ENCODE data around the gene JMY. TPM values are rescaled to one million over a fixed set of nuclear protein-coding genes. Genes with fewer than 3 reads are reported as not detected.

Gene JMY
- total and polyA plus RNA-seq, 2 of the 8 experiments (the other 6 are each of a cell fraction or from before 2014, with no cell fraction given): 2.8 to 13.9 TPM

DNA sequence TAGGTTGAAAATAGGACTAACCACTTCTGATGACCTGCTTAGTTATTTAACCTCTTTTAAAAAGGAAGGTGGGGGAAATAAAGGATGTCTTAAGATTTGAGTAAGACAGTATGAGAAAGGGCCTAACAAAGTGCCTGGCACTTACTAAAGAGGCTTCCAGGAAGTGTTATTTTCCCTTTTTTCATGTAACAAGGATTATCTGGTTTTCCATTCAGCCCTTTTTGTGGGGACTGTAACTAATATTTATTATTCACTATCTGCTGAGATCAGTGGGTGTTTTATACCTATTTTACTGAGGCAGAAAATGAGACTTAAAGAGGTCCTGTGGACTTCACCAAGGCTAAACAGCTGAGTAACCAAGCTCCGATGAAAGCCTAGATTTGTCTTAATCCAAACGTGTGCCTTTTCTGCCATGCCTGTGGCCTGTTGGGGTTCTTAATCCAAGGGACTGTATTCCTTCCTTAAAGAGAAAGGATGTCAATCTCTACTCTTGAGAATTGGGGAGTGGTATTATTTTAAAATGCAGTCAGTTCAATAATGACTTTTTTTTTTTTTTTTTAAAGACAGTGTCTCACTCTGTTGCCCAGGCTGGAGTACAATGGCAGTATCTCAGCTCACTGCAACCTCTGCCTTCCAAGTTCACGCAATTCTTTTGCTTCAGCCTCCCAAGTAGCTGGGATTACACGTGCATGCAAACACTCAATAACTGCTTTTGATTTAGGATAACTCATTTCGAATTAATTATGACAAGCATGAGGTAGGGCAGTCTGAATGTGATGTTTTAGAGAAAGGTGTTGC, 6.5 kb downstream of the JMY start:
- no peak overlapping the region for H2BK5ac ChIP-seq (ENCODE audit: low read depth, low read length)
- no peaks in the 10 kb centered on the region for H3K27me3 ChIP-seq (replicated peaks in 1 of 4; ENCODE audit: control insufficient read depth in 3 of 4, extremely low read depth in 1 of 4, insufficient read depth in 3 of 4, low read length in 3 of 4)
- H3K4me2 ChIP-seq (ENCODE audit: insufficient read depth in 1 of 2, low read depth in 2 of 2, low read length in 2 of 2): 0 out of 4 replicates have a peak overlapping the region, but pooled peaks of 1 of the 2 experiments have one; percentile 48
- H2BK120ac ChIP-seq (replicated peaks; ENCODE audit: low read depth, low read length): no peak overlapping the region
- no peak overlapping the region for H4K8ac ChIP-seq (ENCODE audit: extremely low read depth, insufficient read depth, low read length)
- POLR2A ChIA-PET (ENCODE audit: partially characterized antibody): interaction anchor here (0.7 to 0.8 kb wide), 2 partner anchors 17 to 166 kb away, joined by 3 read pairs; no protein-coding TSS in a partner anchor
- H4K91ac ChIP-seq (replicated peaks; ENCODE audit: insufficient read length, low read length): no peak overlapping the region
- peaks cover 0 to 100% of the 10 kb centered on the region in 2 experiments; a peak in 3 of 4 replicates for H3K79me2 ChIP-seq (ENCODE audit: control insufficient read depth in 1 of 2, insufficient read depth in 2 of 2, low read length in 2 of 2)
- H3K9me3 ChIP-seq (ENCODE audit: insufficient read depth in 2 of 2, low read depth in 1 of 2, low read length in 1 of 2): no peaks in the 10 kb centered on the region
- H3K79me1 ChIP-seq (ENCODE audit: low read depth, low read length): 0 out of 2 replicates have a peak, but pooled peaks cover 1% of the 10 kb centered on the region
- no peaks in the 10 kb centered on the region for H4K20me1 ChIP-seq (replicated peaks in 1 of 2; ENCODE audit: control insufficient read depth in 1 of 2, insufficient read depth in 2 of 2, low read length in 2 of 2)
- H2AFZ ChIP-seq (ENCODE audit: low read length): no peak overlapping the region
- no peak overlapping the region for H3K23ac ChIP-seq (ENCODE audit: insufficient read length)
- H3K27ac ChIP-seq (ENCODE audit: low read depth, low read length): no peak overlapping the region
- no peak overlapping the region for H3K14ac ChIP-seq (ENCODE audit: insufficient read length)
- no peak overlapping the region for H4K5ac ChIP-seq (ENCODE audit: insufficient read length, low read depth, low read length)
- H2AK5ac ChIP-seq (ENCODE audit: low read depth, low read length): no peak overlapping the region
- H3K9ac ChIP-seq (replicated peaks in 1 of 4; ENCODE audit: extremely low read depth in 1 of 4, low read depth in 3 of 4, low read length in 3 of 4): no peak overlapping the region
- WGBS, 2 experiments (ENCODE audit: extremely low coverage in 1 of 2, insufficient coverage in 1 of 2, insufficient read length in 1 of 2, insufficient replicate concordance in 2 of 2, low coverage in 1 of 2, low lambda C conversion rate in 2 of 2, missing lambda C conversion rate in 1 of 2): 78% methylated on average over 5 of the region's 5 CpGs; no CpG with 5 or more reads in 1 of the 2 experiments
- H3K36me3 ChIP-seq (ENCODE audit: control insufficient read depth in 2 of 4, insufficient read depth in 4 of 4, low read length in 3 of 4): no peaks in the 10 kb centered on the region
- H3K4ac ChIP-seq (replicated peaks; ENCODE audit: insufficient read length, low read depth, low read length): no peak overlapping the region
- DNase-seq (ENCODE audit: low read depth in 1 of 2, low spot score in 2 of 2) (no peak), FAIRE-seq (no peak)
- H3K23me2 ChIP-seq (ENCODE audit: low read depth, low read length): peaks cover 5% of the 10 kb centered on the region
- H3K18ac ChIP-seq (ENCODE audit: extremely low read depth, low read length): no peak overlapping the region
- CTCF ChIA-PET (ENCODE audit: partially characterized antibody): interaction anchor here (1.1 to 2.0 kb wide), 4 partner anchors 14 to 222 kb away, joined by 3 to 8 read pairs (median 4); no protein-coding TSS in a partner anchor
- no peak overlapping the region for H2BK12ac ChIP-seq (ENCODE audit: low read depth, low read length)
- peaks cover 0 to 5% (median 1%) of the 10 kb centered on the region in 4 experiments; a peak in 1 of 7 replicates for H3K4me1 ChIP-seq (replicated peaks in 1 of 4; ENCODE audit: control insufficient read depth in 3 of 4, insufficient read depth in 4 of 4, low read length in 3 of 4)
- H2BK15ac ChIP-seq (ENCODE audit: low read length): no peak overlapping the region
- H2BK20ac ChIP-seq (ENCODE audit: low read length): no peak overlapping the region
- no peak overlapping the region for H3K56ac ChIP-seq (replicated peaks; ENCODE audit: insufficient read length, low read depth, low read length)
- no peak overlapping the region for H3K4me3 ChIP-seq (ENCODE audit: extremely low read depth in 1 of 4, insufficient read depth in 2 of 4, low read depth in 3 of 4, low read length in 4 of 4)
- TF ChIP-seq, protein P1, sequence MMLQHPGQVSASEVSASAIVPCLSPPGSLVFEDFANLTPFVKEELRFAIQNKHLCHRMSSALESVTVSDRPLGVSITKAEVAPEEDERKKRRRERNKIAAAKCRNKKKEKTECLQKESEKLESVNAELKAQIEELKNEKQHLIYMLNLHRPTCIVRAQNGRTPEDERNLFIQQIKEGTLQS (IDR thresholded peaks at IDR 0.05; ENCODE audit: insufficient read depth, low read depth, low read length): no peak
- no peak for TF ChIP-seq SP4 (IDR thresholded peaks at IDR 0.05; ENCODE audit: low read length)
- no peak for TF ChIP-seq GTF2F1 (IDR thresholded peaks at IDR 0.05; ENCODE audit: borderline replicate concordance, low read depth, low read length)
- TF ChIP-seq SP2 (IDR thresholded peaks at IDR 0.05; ENCODE audit: low read length): no peak
- no peak for TF ChIP-seq NRF1 (IDR thresholded peaks at IDR 0.05; ENCODE audit: low read depth, low read length)
- no peak for TF ChIP-seq YY1 (IDR thresholded peaks at IDR 0.05; ENCODE audit: low read depth, low read length)
- no peak for TF ChIP-seq FOSL1 (IDR thresholded peaks at IDR 0.05; ENCODE audit: insufficient read depth, low read depth, low read length)
- no peak for TF ChIP-seq JUND (IDR thresholded peaks at IDR 0.05; ENCODE audit: low read length)
- TF ChIP-seq, protein P2, sequence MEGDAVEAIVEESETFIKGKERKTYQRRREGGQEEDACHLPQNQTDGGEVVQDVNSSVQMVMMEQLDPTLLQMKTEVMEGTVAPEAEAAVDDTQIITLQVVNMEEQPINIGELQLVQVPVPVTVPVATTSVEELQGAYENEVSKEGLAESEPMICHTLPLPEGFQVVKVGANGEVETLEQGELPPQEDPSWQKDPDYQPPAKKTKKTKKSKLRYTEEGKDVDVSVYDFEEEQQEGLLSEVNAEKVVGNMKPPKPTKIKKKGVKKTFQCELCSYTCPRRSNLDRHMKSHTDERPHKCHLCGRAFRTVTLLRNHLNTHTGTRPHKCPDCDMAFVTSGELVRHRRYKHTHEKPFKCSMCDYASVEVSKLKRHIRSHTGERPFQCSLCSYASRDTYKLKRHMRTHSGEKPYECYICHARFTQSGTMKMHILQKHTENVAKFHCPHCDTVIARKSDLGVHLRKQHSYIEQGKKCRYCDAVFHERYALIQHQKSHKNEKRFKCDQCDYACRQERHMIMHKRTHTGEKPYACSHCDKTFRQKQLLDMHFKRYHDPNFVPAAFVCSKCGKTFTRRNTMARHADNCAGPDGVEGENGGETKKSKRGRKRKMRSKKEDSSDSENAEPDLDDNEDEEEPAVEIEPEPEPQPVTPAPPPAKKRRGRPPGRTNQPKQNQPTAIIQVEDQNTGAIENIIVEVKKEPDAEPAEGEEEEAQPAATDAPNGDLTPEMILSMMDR (IDR thresholded peaks at IDR 0.05; ENCODE audit: control extremely low read depth in 1 of 3, insufficient read depth in 1 of 3, low read depth in 1 of 3, low read length in 3 of 3): no peak
